Endothelial cell of umbilical vein (primary cell): ENCODE results near the gene SERPINB3. TPM values are rescaled to one million over a fixed set of nuclear protein-coding genes. Genes with fewer than 3 reads are reported as not detected.
"Not testable (repeated sequence)": the region's sequence is repeated elsewhere in the genome, so short reads cannot be mapped to it uniquely, and the experiment has no call there.

ENCODE experiments used
- BruUV-seq: library from RNA; stranded (reverse); fragments of 400-500 nt; replicated peaks from 2 replicates; lab custom pipeline; 2021; lab: Mats Ljungman, UMichigan
- CTCF ChIA-PET: fragments of 300-600, 350-600 bp; sonication (Branson Sonifier 250); formaldehyde crosslinking; loops from one replicate; lab custom pipeline; 2021; ENCODE audit warnings: antibody characterized with exemption, inconsistent platforms; lab: Charles Lee
- POLR2A ChIA-PET: fragments of 300-600, 350-600 bp; sonication (Branson Sonifier 250); formaldehyde crosslinking; loops from one replicate; lab custom pipeline; 2021; ENCODE audit warnings: antibody characterized with exemption, inconsistent platforms; lab: Charles Lee
- DNase-seq: peaks from one replicate; pipeline ENCODE4 v3.0.0-alpha.2; 2011; ENCODE audit warnings: low read depth, low spot score
- FAIRE-seq: peaks from 2 replicates; lab custom pipeline; 2011; peaks lifted over from hg19 to GRCh38; lab: Jason Lieb, UNC
- H2AFZ ChIP-seq: 2 replicates; pipeline ENCODE4 v1.6.0; 2012; ENCODE audit warnings: low read depth, low read length, control low read depth, inconsistent platforms
- H3K27ac ChIP-seq: 2 replicates; pipeline ENCODE4 v1.5.1; 2011; ENCODE audit warnings: low read depth, mild to moderate bottlenecking, control low read depth, low read length, moderate library complexity; ENCODE audit not compliant: insufficient read depth
- H3K27me3 ChIP-seq, 2 experiments: 2 replicates each; pipeline versions ENCODE4 v1.6.0 to v1.6.1; 2011; ENCODE audit warnings: low read length in 2 of 2, mixed read lengths in 1 of 2; ENCODE audit not compliant: control insufficient read depth in 2 of 2, insufficient read depth in 2 of 2
- H3K36me3 ChIP-seq, 2 experiments: 2 replicates in 1 of 2; 3 replicates in 1 of 2; pipeline ENCODE4 v1.5.1; 2011; ENCODE audit warnings: low read length in 2 of 2, mild to moderate bottlenecking in 1 of 2, moderate library complexity in 1 of 2; ENCODE audit not compliant: control insufficient read depth in 2 of 2, insufficient read depth in 2 of 2; ENCODE audit errors: extremely low read depth in 1 of 2
- H3K4me1 ChIP-seq: 3 replicates; pipeline ENCODE4 v1.5.1; 2011; ENCODE audit warnings: mild to moderate bottlenecking, low read length; ENCODE audit not compliant: control insufficient read depth, insufficient read depth; ENCODE audit errors: extremely low read depth
- H3K4me2 ChIP-seq: 2 replicates; pipeline ENCODE4 v1.6.1; 2011; ENCODE audit warnings: low read length, control low read depth, mixed read lengths; ENCODE audit not compliant: insufficient read depth
- H3K4me3 ChIP-seq, 3 experiments: fragments of 200-600 bp in 1 of 3; sonication (generic), shearing (Covaris generic) in 1 of 3; replicated peaks in 1 of 3; 2 replicates each; pipeline ENCODE4 v1.5.1; 2011 to 2016; ENCODE audit warnings: control low read depth in 3 of 3, low read length in 3 of 3, mild to moderate bottlenecking in 2 of 3, inconsistent platforms in 1 of 3, low read depth in 1 of 3, moderate library complexity in 1 of 3; ENCODE audit not compliant: insufficient read depth in 1 of 3
- H3K79me2 ChIP-seq: 2 replicates; pipeline ENCODE4 v1.6.0; 2012; ENCODE audit warnings: low read length, inconsistent platforms; ENCODE audit not compliant: control insufficient read depth, insufficient read depth
- H3K9ac ChIP-seq: replicated peaks from 2 replicates; pipeline ENCODE3; 2011; ENCODE audit warnings: low read length, control low read depth; ENCODE audit not compliant: insufficient read depth; ENCODE audit errors: extremely low read depth
- H3K9me1 ChIP-seq: replicated peaks from 3 replicates; pipeline ENCODE4 v1.6.0; 2011; ENCODE audit warnings: mild to moderate bottlenecking, low read length; ENCODE audit not compliant: control insufficient read depth, insufficient read depth; ENCODE audit errors: extremely low read depth
- H3K9me3 ChIP-seq: replicated peaks from 2 replicates; pipeline ENCODE4 v1.5.1; 2012; ENCODE audit warnings: low read length, inconsistent platforms; ENCODE audit not compliant: control insufficient read depth, insufficient read depth
- H4K20me1 ChIP-seq: replicated peaks from 2 replicates; pipeline ENCODE3; 2011; ENCODE audit warnings: mild to moderate bottlenecking, low read length; ENCODE audit not compliant: control insufficient read depth, insufficient read depth; ENCODE audit errors: extremely low read depth
- CTCF ChIP-seq, 2 donors: IDR thresholded peaks; 1 replicate in 1 of 2; 2 replicates in 1 of 2; pipeline ENCODE4 v1.5.1; 2011; ENCODE audit warnings: low read length in 2 of 2, mild to moderate bottlenecking in 2 of 2, moderate library complexity in 2 of 2, control low read depth in 1 of 2, inconsistent platforms in 1 of 2, low read depth in 1 of 2; ENCODE audit not compliant: insufficient read depth in 1 of 2; ENCODE audit errors: extremely low read depth in 1 of 2
- EZH2 ChIP-seq: IDR thresholded peaks from 2 replicates; pipeline ENCODE4 v1.6.1; 2012; ENCODE audit warnings: borderline replicate concordance, low read depth, mild to moderate bottlenecking, moderate library complexity, low read length, inconsistent platforms; ENCODE audit not compliant: severe bottlenecking
- FOS ChIP-seq: IDR thresholded peaks from 2 replicates; pipeline ENCODE4 v1.6.1; 2011; ENCODE audit warnings: mild to moderate bottlenecking, low read length, moderate library complexity, borderline replicate concordance; ENCODE audit not compliant: insufficient read depth
- GATA2 ChIP-seq: IDR thresholded peaks from 2 replicates; pipeline ENCODE4 v1.7.0; 2011; ENCODE audit warnings: low read depth, mild to moderate bottlenecking, moderate library complexity, mixed read lengths, low read length; ENCODE audit not compliant: insufficient read length, insufficient read depth
- JUN ChIP-seq: IDR thresholded peaks from 2 replicates; pipeline ENCODE4 v1.6.1; 2011; ENCODE audit warnings: borderline replicate concordance, low read depth; ENCODE audit not compliant: insufficient read length, insufficient read depth
- MAX ChIP-seq: IDR thresholded peaks from 2 replicates; pipeline ENCODE4 v1.6.1; 2011; ENCODE audit not compliant: insufficient read depth, insufficient read length
- MYC ChIP-seq: IDR thresholded peaks from one replicate; pipeline ENCODE4 v1.6.1; 2011; ENCODE audit warnings: mild to moderate bottlenecking, low read depth, low read length
- POLR2A ChIP-seq: IDR thresholded peaks from 2 replicates; pipeline ENCODE4 v1.6.1; 2012; ENCODE audit warnings: low read depth, mild to moderate bottlenecking, control low read depth, low read length
- POLR2AphosphoS5 ChIP-seq: IDR thresholded peaks from 2 replicates; pipeline ENCODE4 v1.6.1; 2012; ENCODE audit warnings: low read depth, mild to moderate bottlenecking, control low read depth, low read length, moderate library complexity; ENCODE audit not compliant: insufficient read depth
- dilution Hi-C: fragments of 300-500 bp; cut with MboI; formaldehyde crosslinking; loops from one replicate; pipeline ENCODE4 v1.15.0; 2019; ENCODE audit warnings: low sequenced_read_pairs; ENCODE audit not compliant: extremely low pct_ligation_motif_present
- intact Hi-C: fragments of 100-400 bp; cut with micrococcal nuclease; formaldehyde crosslinking; loops from one replicate; pipeline ENCODE4 v1.10.0; 2022
- polyA plus RNA-seq, 4 experiments: library from polyadenylated mRNA; depleted of rRNA in 3 of 4; stranded (reverse) in 3 of 4; unstranded in 1 of 4; fragments of >200 nt; gene quantifications; 2 replicates each; pipeline versions ENCODE4 v1.2.1 to v1.2.3, GENCODE V29; 2011 to 2012; ENCODE audit warnings: missing spikeins in 1 of 4
- total RNA-seq: library from RNA; stranded (reverse); gene quantifications from 2 replicates; pipeline ENCODE4 v1.2.3, GENCODE V29; 2021

SERPINB3 gene
- total and polyA plus RNA-seq, 2 donors (not counting 3 experiments of a cell fraction or from before 2014, with no cell fraction given): not detected

- H3K27ac ChIP-seq: no peak overlapping the region
- H3K27me3 ChIP-seq: no peaks in the 10 kb centered on the region
- no peak overlapping the region for H3K4me3 ChIP-seq
- H4K20me1 ChIP-seq: no peaks in the 10 kb centered on the region
- H2AFZ ChIP-seq: no peak overlapping the region
- dilution Hi-C loops (no loop called here), intact Hi-C loops (no loop called here)
- CTCF ChIA-PET: no interaction called here
- no peak for FAIRE-seq
- no peaks in the 10 kb centered on the region for H3K9me3 ChIP-seq
- DNase-seq: no peak
- no peaks in the 10 kb centered on the region for H3K79me2 ChIP-seq
- H3K9me1 ChIP-seq: no peaks in the 10 kb centered on the region
- no peak overlapping the region for H3K4me2 ChIP-seq
- no peak for TF ChIP-seq MAX
- TF ChIP-seq POLR2A: no peak
- TF ChIP-seq EZH2: no peak
- no peak for TF ChIP-seq FOS
- TF ChIP-seq CTCF (IDR thresholded peaks at IDR 0.05; ENCODE audit: extremely low read depth in 1 of 2, insufficient read depth in 1 of 2, low read depth in 1 of 2, low read length in 2 of 2): no peak
- no peak for TF ChIP-seq JUN
- no peak for TF ChIP-seq POLR2AphosphoS5
- no peak for TF ChIP-seq GATA2
- no peak for TF ChIP-seq MYC
- POLR2A ChIA-PET: no interaction called here
- BruUV-seq: no TSS peak
- H3K36me3 ChIP-seq: no peaks in the 10 kb centered on the region
- H3K9ac ChIP-seq: no peak overlapping the region
- H3K4me1 ChIP-seq: no peaks in the 10 kb centered on the region
These were observed 2.9 kb upstream of the SERPINB3 start for GRCh38 chr18:63664571-63664970.

GRCh38 chr18:63658920-63659319 is 2.8 kb downstream of the SERPINB3 start:
- H3K9me3 ChIP-seq, FAIRE-seq, H3K9ac ChIP-seq, H3K79me2 ChIP-seq, POLR2A ChIA-PET, dilution Hi-C loops, H3K27me3 ChIP-seq, H3K4me1 ChIP-seq, H3K27ac ChIP-seq, H3K4me3 ChIP-seq, H4K20me1 ChIP-seq, H3K9me1 ChIP-seq, H3K4me2 ChIP-seq, BruUV-seq, DNase-seq, CTCF ChIA-PET, H3K36me3 ChIP-seq, intact Hi-C loops, H2AFZ ChIP-seq: not testable (repeated sequence)

GRCh38 chr18:63650271-63650670 is 11.4 kb downstream of the SERPINB3 start:
- H3K27me3 ChIP-seq, DNase-seq, H3K4me2 ChIP-seq, intact Hi-C loops, dilution Hi-C loops, H3K9ac ChIP-seq, H3K9me3 ChIP-seq, H2AFZ ChIP-seq, H3K27ac ChIP-seq, H4K20me1 ChIP-seq, CTCF ChIA-PET, H3K4me1 ChIP-seq, BruUV-seq, H3K9me1 ChIP-seq, POLR2A ChIA-PET, H3K36me3 ChIP-seq, H3K4me3 ChIP-seq, H3K79me2 ChIP-seq, FAIRE-seq: not testable (repeated sequence)
